Osteocyte (in vitro differentiated cells): Measurements from ENCODE around the gene FHOD3. TPM values are rescaled to one million over a fixed set of nuclear protein-coding genes. Genes with fewer than 3 reads are reported as not detected.

Source experiments
- DNase-seq: peaks from one replicate; pipeline ENCODE4 v3.0.0; 2021; ENCODE audit warnings: mixed read lengths; ENCODE audit not compliant: unreplicated experiment; ENCODE audit errors: extremely low spot score
- H3K27ac Mint-ChIP-seq: one replicate; pipeline ENCODE4 v1.8.0; 2021; ENCODE audit warnings: mild to moderate bottlenecking, mixed read lengths; ENCODE audit not compliant: unreplicated experiment
- H3K27me3 Mint-ChIP-seq: one replicate; pipeline ENCODE4 v1.8.0; 2021; ENCODE audit warnings: mixed read lengths; ENCODE audit not compliant: unreplicated experiment
- H3K36me3 Mint-ChIP-seq: one replicate; pipeline ENCODE4 v1.8.0; 2021; ENCODE audit warnings: mixed read lengths; ENCODE audit not compliant: unreplicated experiment
- H3K4me1 Mint-ChIP-seq: one replicate; pipeline ENCODE4 v1.8.0; 2021; ENCODE audit warnings: mixed read lengths; ENCODE audit not compliant: unreplicated experiment
- H3K4me3 Mint-ChIP-seq: one replicate; pipeline ENCODE4 v1.8.0; 2021; ENCODE audit warnings: mild to moderate bottlenecking, moderate library complexity, mixed read lengths; ENCODE audit not compliant: unreplicated experiment
- H3K9me3 Mint-ChIP-seq: one replicate; pipeline ENCODE4 v1.8.0; 2021; ENCODE audit warnings: mixed read lengths; ENCODE audit not compliant: unreplicated experiment
- CTCF ChIP-seq: fragments of 200-600 bp; sonication (generic); IDR thresholded peaks from 2 replicates; pipeline ENCODE4 v1.5.0; 2021; ENCODE audit warnings: antibody characterized with exemption, mild to moderate bottlenecking, moderate library complexity
- total RNA-seq: library from RNA; stranded (reverse); gene quantifications from 2 replicates; pipeline ENCODE4 v1.2.1, GENCODE V29; 2021

FHOD3 gene
- total RNA-seq, 1 donor from 2014 or later, result 1.2 TPM

GRCh38 chr18:36623681-36624190 is 326.2 kb downstream of the FHOD3 start:
- H3K27ac Mint-ChIP-seq, result no peak overlapping the region
- H3K4me3 Mint-ChIP-seq, result no peak overlapping the region
- H3K4me1 Mint-ChIP-seq, result no peaks in the 10 kb centered on the region
- no peaks in the 10 kb centered on the region for H3K27me3 Mint-ChIP-seq
- H3K9me3 Mint-ChIP-seq, result no peaks in the 10 kb centered on the region
- no peak for DNase-seq
- no peaks in the 10 kb centered on the region for H3K36me3 Mint-ChIP-seq
- TF ChIP-seq CTCF, result no peak

- no peak overlapping the region for H3K27ac Mint-ChIP-seq
- H3K4me1 Mint-ChIP-seq, result no peaks in the 10 kb centered on the region
- H3K36me3 Mint-ChIP-seq, result no peaks in the 10 kb centered on the region
- no peaks in the 10 kb centered on the region for H3K27me3 Mint-ChIP-seq
- no peak for DNase-seq
- no peaks in the 10 kb centered on the region for H3K9me3 Mint-ChIP-seq
- no peak overlapping the region for H3K4me3 Mint-ChIP-seq
- TF ChIP-seq CTCF, result no peak
Measured at GRCh38 chr18:36624451-36625167, 327.1 kb downstream of the FHOD3 start.

- H3K27me3 Mint-ChIP-seq, result no peaks in the 10 kb centered on the region
- no peak overlapping the region for H3K27ac Mint-ChIP-seq
- no peaks in the 10 kb centered on the region for H3K36me3 Mint-ChIP-seq
Measured at GRCh38 chr18:36625386-36625785, 327.9 kb downstream of the FHOD3 start.

GRCh38 chr18:36627637-36628036 is 330.1 kb downstream of the FHOD3 start:
- Mint-ChIP-seq H3K27ac (no peak overlapping the region), H3K27me3 (no peaks in the 10 kb centered on the region), H3K9me3 (no peaks in the 10 kb centered on the region), H3K4me3 (no peak overlapping the region), H3K36me3 (no peaks in the 10 kb centered on the region), H3K4me1 (no peaks in the 10 kb centered on the region)
- no peak for TF ChIP-seq CTCF
- DNase-seq, result no peak

More at GRCh38 chr18:36625386-36625785, 327.9 kb downstream of the FHOD3 start:
- Mint-ChIP-seq H3K4me1 (no peaks in the 10 kb centered on the region), H3K4me3 (no peak overlapping the region), H3K9me3 (no peaks in the 10 kb centered on the region)
- no peak for DNase-seq
- no peak for TF ChIP-seq CTCF

GRCh38 chr18:36628435-36629137 is 331.1 kb downstream of the FHOD3 start:
- H3K36me3 Mint-ChIP-seq, result no peaks in the 10 kb centered on the region
- no peak for TF ChIP-seq CTCF
- H3K4me3 Mint-ChIP-seq, result no peak overlapping the region
- H3K27ac Mint-ChIP-seq, result no peak overlapping the region
- no peaks in the 10 kb centered on the region for H3K27me3 Mint-ChIP-seq
- no peaks in the 10 kb centered on the region for H3K4me1 Mint-ChIP-seq
- DNase-seq, result no peak
- H3K9me3 Mint-ChIP-seq, result no peaks in the 10 kb centered on the region
